Heart left ventricle (tissue), 13 donors: Measurements from ENCODE around the gene APCDD1.

Experiments used
- CTCF ChIP-seq, 12 donors: fragments of 200-600 bp; sonication (generic) in 4 of 12; IDR thresholded peaks; one replicate each; pipeline versions ENCODE4 v1.5.0 to v1.8.0; 2018 to 2022; ENCODE audit warnings: antibody characterized with exemption in 12 of 12, mild to moderate bottlenecking in 5 of 12
- POLR2A ChIP-seq, 2 donors: fragments of 450-650 bp; IDR thresholded peaks; one replicate each; pipeline ENCODE4 v1.6.1; 2017; ENCODE audit warnings: antibody characterized with exemption in 2 of 2, mild to moderate bottlenecking in 2 of 2, moderate library complexity in 2 of 2
- donor health status: ischemic (EF 13 %, LVEDD 7.1; RV severe dilation, severe dysfunction).
- donor health status: DM: no; HTN: yes; CAD: no.
- donor health status: DM: no; HTN: no; CAD: no.
- donor health status: ischemic (EF 25% LVEDD 6.9; RV normal size, moderate dysfunction).
- donor health status: ischemic (EF 25% LVEDD 5.7; RV mildly dilated, moderate dysfunction).
- donor health status: ischemic (EF 35%, LVEDD 5.7; RV mildly dilated, moderate dysfunction).
- donor health status: nonischemic (EF 11% LVEDD 7.7; RV severe dilation, severe dysfunction).
- donor health status: DM: yes; HTN: yes; CAD: no.
- donor health status: PGD.
- donor health status: ischemic (EF 29% LVEDD 5.4; RV normal size, mild dysfunction).
- donor health status: nonischemic (EF 23%, LVEDD 6.1; RV moderate dilation, normal function).

- peak in 4 of 12 donors; percentile 22 to 54 (median 38) for TF ChIP-seq CTCF (IDR thresholded peaks at IDR 0.05)
- no peak for TF ChIP-seq POLR2A (IDR thresholded peaks at IDR 0.05)
Observed at GRCh38 chr18:10437837-10438236, 16.6 kb upstream of the APCDD1 start.
